ENCODE results near the gene PSD2.

The PSD2 gene

DNA sequence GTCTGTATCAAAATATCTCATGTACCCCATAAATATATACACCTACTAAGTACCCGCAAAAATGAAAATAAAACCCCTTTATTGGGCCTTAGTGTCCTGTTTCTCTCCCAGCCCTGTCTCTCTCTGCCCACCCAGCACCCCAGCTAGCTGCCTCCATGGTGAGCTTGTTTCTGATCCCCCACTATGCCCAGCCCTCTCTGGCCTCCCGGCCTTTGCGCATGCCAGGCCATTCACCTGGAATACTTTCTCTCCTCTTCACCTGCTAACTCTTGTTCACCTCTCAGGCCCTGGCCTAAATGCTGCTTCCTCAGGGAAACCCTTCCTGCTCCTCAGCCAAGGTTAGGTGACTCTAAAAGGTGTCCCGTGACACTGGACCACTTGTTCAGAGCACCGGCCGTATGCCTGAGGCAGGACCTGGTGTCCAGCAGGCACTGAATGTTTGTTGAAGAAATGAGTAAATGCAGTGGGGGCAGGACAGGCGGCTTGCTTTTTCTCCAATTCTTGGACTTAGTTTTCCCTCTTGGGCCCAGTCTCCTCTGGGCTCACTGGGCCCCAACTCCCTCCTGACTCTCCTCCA, 58.5 kb downstream of the PSD2 start:
- DNase-seq (ENCODE audit: low read depth in 2 of 2, low spot score in 1 of 2): no peak

DNA sequence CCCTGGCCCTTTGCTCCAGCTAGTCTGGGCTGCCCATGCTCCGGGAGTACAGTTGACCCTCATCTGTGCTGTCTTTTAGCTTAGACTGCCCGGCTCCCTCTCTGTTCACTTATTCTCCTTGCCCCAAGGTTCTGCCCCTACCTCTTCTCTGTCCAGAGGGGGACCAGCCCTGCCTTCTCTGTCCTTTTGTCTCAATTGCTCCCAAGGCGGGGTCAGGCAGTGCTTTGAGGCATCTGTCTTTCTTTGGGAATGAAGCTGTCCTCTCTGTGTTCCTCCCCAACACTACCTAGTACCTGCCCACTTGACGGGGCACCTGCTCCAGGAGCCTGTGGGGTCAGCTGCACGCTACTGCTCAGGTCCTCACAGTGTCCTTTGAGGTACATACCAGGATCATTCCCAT, 59.3 kb downstream of the PSD2 start:
- DNase-seq (ENCODE audit: low read depth in 2 of 2, low spot score in 1 of 2): no peak

DNA sequence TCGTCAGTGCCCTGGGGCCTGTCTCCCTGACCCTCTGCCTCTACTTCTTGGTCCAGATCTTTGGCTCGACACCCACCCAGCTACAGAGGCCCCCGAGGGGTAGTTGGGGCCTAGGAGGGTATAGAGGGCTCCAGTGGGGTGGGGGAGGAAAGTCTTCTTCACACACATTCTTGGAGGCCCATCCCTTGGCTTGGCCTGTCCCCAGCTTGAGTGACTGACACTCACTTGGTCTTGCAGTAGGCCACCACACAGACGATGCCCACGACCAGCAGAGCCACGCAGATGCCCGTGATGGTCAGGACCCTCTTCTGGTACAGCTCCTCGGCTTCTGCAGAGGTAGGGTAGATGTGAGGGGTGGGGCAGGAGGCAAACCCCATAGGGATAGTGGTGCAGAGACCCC, 59.8 kb downstream of the PSD2 start:
- no peak for DNase-seq (ENCODE audit: low read depth in 2 of 2, low spot score in 1 of 2)

DNA sequence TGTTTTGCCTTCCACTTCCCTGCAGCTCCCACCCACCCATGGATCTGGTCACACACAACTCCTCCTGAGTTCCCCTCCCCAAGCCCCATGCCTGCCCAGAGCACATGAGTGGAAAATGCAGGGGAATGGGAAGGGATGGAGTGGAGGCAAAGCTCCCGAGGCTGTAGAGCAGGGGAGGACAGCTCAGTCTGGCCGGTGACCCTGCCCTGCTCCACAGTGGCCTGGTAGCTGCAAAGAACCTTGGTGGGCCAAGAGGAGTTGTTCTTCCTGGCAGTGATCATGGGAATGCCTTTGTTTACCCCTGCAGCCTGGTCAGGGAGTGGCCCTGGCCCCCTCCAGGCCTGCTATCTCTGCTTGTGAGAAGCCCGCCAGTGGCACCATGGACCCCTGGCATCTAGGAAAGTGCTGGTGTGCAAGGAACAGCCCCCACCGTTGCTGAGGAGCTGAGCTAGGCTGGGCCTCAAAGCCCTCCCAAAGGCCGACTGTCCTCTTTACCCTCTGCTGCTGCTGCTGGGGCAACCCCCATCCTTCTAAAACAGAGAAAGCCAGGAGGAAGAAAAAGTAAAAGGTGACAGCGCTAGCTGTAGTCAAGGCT, 60.4 kb downstream of the PSD2 start:
- DNase-seq (ENCODE audit: low read depth in 2 of 2, low spot score in 1 of 2): no peak

GRCh38 chr5:139856714-139857113, 61.1 kb downstream of the PSD2 start:
- no peak for DNase-seq (ENCODE audit: low read depth in 2 of 2, low spot score in 1 of 2)

GRCh38 chr5:139859013-139859412, 63.4 kb downstream of the PSD2 start:
- DNase-seq (ENCODE audit: low read depth in 2 of 2, low spot score in 1 of 2): no peak

DNA sequence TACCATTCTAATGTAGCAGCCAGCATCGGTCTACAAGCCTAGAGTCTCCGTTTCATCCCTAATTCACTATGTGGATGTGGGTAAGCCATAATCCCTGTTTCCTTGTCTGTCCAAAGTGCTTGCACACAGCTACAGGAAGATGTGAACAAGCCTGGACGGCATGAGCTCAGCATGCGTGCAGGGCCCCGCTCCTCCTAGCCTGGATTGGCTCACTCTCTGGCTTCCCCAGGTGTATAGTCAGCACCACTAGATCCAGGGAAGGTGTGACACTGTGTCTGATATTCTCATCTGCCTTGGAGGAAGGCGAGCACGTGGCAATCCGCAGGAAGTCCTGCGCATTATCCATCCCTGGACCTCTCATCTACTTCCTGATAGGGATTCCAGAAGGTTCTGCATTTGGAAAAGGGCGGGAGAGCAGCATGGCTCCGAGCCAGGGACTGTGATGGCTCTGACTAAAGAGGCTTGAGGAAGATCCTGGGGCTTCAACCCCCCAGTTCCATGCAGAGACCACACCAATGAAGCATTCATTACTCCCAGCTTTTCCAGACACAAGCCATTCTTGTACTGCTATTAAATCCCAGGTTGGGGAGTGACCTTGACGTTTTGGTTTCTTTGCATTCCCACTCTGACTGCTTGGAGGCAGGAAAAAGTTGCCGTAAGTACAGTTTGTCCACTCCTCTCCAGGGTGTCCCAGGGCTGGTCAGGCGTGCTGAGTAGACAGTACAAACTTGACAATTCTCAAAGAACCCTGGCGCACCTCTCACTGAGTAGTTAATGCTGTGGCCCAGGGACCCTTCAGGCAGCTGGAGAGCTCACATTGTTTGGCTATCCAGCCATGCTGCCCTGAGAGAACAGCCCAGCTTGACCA, 65.6 kb downstream of the PSD2 start:
- no peak for DNase-seq (ENCODE audit: low read depth in 2 of 2, low spot score in 1 of 2)

- no peak for DNase-seq (ENCODE audit: low read depth in 2 of 2, low spot score in 1 of 2)
These were observed 66.2 kb downstream of the PSD2 start for GRCh38 chr5:139861889-139862207.

GRCh38 chr5:139862313-139862712, 66.7 kb downstream of the PSD2 start:
- DNase-seq (ENCODE audit: low read depth in 2 of 2, low spot score in 1 of 2): no peak

DNA sequence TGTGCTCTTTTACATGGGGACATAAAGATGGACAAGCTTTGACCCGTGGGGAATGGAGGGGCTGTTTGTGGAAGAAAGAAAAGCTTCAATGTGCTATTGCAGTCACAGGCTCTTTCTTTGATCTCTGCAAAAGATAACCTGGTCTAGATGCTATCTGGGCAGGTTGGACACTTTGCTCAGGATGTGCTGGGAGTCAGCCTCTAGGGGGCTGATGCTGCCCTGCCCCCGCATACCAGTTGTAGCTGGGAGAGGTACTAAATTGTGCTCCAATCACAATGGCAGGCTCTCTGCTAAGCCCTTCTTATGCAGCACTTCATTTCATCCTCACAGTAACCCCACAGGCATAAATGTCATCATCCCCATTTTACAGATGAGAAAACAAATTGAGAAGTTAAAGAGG, 67.2 kb downstream of the PSD2 start:
- DNase-seq (ENCODE audit: low read depth in 2 of 2, low spot score in 1 of 2): no peak

- no peak for DNase-seq (ENCODE audit: low read depth in 2 of 2, low spot score in 1 of 2)
These were observed 67.8 kb downstream of the PSD2 start for GRCh38 chr5:139863361-139863760.

DNA sequence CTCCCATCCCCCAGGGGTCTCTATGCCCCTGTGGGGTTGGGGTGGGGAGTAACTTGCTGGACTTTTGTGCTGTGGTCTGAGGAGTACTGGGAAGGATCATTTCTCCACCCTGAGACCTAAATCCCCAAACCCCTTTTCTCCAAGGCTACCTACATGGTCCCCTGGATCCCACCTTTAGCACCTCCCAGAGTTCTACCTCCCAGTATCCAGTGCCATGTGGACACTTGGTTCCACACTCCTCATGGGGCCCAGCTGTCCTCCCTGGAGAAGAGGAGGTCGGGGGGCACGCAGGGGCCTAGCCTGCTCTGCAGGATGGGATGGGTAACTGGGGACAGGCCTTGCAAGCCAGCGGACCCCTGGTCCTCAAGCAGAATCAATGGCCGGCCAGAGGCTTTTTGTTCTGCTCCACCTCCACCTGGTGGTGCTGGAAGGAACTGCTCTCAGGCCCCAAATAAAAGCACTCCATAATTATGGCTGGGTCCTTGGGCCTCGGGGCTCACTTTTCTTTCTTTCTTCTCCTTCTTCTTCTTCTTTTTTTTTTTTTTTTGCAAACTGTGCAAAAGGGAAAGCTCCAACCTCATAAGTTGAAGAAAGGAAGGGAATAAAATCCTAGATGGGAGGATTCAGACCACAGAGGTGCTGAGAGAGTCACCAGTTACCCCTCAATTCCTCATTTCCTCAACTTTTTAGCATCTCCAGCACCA, 68.4 kb downstream of the PSD2 start:
- peak; percentile 21 to 28 for DNase-seq (ENCODE audit: low read depth in 2 of 2, low spot score in 1 of 2)

DNA sequence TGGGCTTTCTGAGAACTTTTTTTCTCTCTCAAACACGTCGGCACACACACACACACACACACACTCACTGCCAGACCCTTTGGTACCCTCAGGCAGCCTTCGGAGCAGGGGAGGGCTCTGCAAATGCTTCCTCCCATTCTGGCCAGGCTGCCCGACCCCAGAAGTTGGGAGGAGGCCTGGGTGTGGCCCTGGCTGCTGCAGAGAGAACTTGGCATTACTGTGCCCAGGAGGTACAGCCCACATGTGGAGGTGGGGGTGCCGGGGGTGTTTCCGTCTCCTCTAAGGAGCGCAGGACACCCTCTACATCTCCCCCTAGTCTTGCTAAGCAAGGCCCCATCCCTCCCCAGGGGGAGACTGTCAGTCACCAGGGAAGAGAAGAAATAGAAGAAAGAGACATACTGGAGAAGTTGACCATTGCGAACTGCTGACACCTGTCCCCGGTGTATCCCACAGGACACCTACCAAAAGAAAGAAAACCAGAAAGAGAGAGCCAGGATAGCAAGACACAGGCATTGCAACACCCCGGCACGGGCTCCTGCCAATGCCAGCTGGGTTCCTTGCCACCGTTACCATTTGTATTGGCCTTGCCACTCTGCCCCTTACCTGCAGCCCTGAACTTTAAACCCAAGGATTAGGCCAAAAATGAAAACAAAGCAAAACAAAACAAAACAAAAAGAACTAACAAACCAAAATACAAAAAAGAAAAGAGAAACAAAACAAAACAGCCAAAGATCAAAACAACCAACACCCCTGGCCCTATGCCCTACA, 69.3 kb downstream of the PSD2 start:
- DNase-seq (ENCODE audit: low read depth in 2 of 2, low spot score in 1 of 2): no peak

DNA sequence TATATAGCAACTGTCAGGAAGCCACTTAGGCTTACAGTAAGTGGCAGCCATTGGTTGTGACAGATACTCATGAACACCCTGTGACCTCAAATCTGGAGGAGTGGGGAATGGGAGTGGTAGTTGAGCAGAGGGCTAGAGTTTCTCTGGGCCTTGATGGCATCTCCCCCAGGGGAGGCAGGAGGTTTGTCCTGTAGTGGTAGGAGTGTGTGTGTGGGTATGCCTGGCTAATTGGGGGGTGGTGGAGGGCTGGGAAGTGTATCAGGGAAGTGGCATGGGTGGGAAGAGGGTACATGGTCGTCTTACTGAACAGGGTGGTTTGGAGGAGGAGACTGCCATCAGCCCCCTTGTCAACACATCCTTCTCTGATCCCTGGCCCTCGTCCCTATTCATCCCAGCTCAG, 71.5 kb downstream of the PSD2 start:
- DNase-seq (ENCODE audit: low read depth in 2 of 2, low spot score in 1 of 2): no peak

GRCh38 chr5:139867581-139867980, 72.0 kb downstream of the PSD2 start:
- DNase-seq (ENCODE audit: low read depth in 2 of 2, low spot score in 1 of 2): no peak

- no peak for DNase-seq (ENCODE audit: low read depth in 2 of 2, low spot score in 1 of 2)
These were observed 73.6 kb downstream of the PSD2 start for GRCh38 chr5:139869042-139869790.

DNA sequence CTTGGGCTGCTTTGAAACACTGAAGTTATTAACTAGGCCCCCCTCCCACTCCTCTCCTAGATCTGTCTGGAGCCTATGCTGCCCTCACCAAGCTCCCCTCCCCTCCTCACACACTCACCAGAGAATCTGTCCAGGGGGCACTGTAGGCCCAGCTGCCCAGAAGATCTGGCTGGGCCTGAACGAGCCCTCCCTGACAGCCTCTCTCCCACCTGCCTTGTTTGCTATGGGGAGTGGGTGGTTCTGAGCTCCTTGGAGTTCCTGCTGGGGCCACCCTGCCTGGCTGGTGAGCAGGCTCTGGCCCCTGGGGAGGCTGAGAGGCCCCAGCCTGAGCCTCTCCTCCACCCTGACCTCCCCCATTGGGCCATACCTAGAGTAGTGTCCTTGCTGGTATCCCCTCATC, 75.1 kb downstream of the PSD2 start:
- DNase-seq (ENCODE audit: low read depth in 2 of 2, low spot score in 1 of 2): no peak

DNA sequence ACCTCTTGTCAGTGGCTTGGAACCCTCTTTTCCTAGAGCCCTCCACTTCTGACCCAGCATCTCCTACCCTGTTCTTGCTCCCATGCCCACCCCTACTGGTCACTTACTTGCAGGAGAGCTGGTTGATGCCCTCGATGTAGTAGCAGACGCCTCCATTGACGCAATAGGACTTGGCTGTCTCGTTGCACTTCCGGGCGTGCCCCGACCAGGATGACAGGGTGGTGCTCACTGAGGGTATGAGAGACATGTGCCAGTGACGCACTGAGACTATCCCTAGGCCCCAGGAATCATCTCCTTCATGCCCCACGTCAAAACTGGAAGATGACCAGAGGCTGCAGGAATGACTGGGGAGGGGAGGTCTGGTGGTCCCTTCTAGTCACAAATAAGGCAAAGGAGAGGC, 76.0 kb downstream of the PSD2 start:
- DNase-seq (ENCODE audit: low read depth in 2 of 2, low spot score in 1 of 2): no peak

DNA sequence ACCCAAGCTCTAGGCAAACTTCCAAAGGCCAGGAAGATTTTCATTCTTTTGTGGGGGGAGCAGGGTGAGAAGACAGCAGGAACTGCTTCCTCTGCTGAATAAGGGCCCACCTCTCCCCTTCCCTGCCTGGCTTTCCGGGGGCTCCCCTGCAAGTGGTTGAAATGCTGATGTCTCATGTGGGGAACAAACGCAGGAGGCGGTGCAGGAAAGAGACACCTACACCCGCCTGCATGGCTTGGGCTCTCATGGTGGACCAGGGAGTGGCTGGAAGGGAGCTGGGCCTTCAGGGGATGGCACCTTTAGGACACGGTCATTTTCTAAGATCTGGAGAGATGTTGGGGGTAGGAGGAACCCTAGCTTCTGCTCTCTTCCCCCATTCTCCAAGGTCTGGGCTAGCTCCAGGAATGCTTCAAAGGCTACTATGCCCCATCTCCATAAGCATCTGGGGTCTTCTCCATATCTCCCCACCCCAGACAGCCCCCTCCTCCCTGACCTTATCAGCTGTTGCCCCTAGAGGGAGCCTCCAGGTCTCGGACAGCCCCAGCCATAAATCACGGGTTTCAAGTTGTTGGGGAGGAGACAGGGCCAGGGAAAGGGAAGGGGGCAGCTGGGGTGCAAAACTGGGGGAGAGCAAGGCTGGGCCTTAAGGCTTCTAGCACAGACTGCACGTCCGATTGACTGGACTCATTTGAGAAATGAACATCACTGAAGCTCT, 76.6 kb downstream of the PSD2 start:
- no peak for DNase-seq (ENCODE audit: low read depth in 2 of 2, low spot score in 1 of 2)

Measured in stimulated activated CD8-positive, alpha-beta memory T cell treated with anti-CD3 and anti-CD28 coated beads, Interleukin-4, amount 100 ng/mL, for 1 hour (primary cell).